Activated CD4-positive, alpha-beta memory T cell treated with anti-CD3 and anti-CD28 coated beads, Interleukin-2, amount 10 ng/mL, durations not matched to agents 7 days and 5 days (primary cell): ENCODE results near the gene KCNMA1. TPM values are rescaled to one million over a fixed set of nuclear protein-coding genes. Genes with fewer than 3 reads are reported as not detected.

Experiments used
- CTCF ChIA-PET: fragments of 350-600 bp; sonication (Branson Sonifier 250); formaldehyde crosslinking; loops from one replicate; lab custom pipeline; 2021; ENCODE audit warnings: antibody characterized with exemption, inconsistent platforms; lab: Charles Lee
- POLR2A ChIA-PET: fragments of 350-600 bp; sonication (Branson Sonifier 250); formaldehyde crosslinking; loops from one replicate; lab custom pipeline; 2021; ENCODE audit warnings: antibody characterized with exemption; lab: Charles Lee
- DNase-seq: peaks from one replicate; pipeline ENCODE4 v3.0.0-alpha.2; 2020
- H3K27ac Mint-ChIP-seq: one replicate; pipeline ENCODE4 v1.8.0; 2021; ENCODE audit warnings: mild to moderate bottlenecking, mixed read lengths
- H3K27me3 Mint-ChIP-seq: one replicate; pipeline ENCODE4 v1.8.0; 2021; ENCODE audit warnings: mixed read lengths
- H3K36me3 Mint-ChIP-seq: one replicate; pipeline ENCODE4 v1.8.0; 2021; ENCODE audit warnings: low read depth, mixed read lengths
- H3K4me1 Mint-ChIP-seq: one replicate; pipeline ENCODE4 v1.8.0; 2021; ENCODE audit warnings: mixed read lengths
- H3K4me3 Mint-ChIP-seq: one replicate; pipeline ENCODE4 v1.8.0; 2021; ENCODE audit warnings: mild to moderate bottlenecking, mixed read lengths
- H3K9me3 Mint-ChIP-seq: one replicate; pipeline ENCODE4 v1.8.0; 2021; ENCODE audit warnings: mixed read lengths
- total RNA-seq, 2 experiments: library from RNA; stranded (reverse); gene quantifications; one replicate each; pipeline ENCODE4 v1.2.3, GENCODE V29; 2021

KCNMA1 gene
- total RNA-seq, 2 experiments from 2014 or later, result 0.25 to 0.38 TPM

DNA sequence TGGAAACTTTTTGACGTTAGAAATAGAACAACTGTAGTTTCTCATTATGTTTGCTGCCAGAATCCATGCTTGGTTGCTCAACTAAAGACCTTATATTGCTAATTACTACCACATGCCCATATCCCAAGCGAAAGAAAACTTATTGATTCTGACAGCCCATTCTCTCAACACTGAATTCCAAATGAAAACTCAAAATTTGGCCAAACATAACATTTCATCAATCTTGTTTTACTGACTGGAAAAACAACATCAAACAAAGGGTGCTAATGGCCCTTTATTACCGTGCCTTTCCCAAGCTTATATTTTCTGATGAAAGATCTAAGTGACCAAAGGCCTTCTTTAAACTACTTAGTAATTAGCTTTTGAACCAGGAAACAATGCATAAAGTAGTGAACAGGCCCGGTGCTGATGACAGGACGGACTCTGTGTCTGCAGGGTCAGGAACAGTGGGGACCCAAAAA is 531.8 kb downstream of the KCNMA1 start:
- Mint-ChIP-seq H3K27ac (no peak overlapping the region), H3K4me1 (no peaks in the 10 kb centered on the region), H3K27me3 (no peaks in the 10 kb centered on the region), H3K4me3 (no peak overlapping the region), H3K9me3 (no peaks in the 10 kb centered on the region), H3K36me3 (no peaks in the 10 kb centered on the region)
- DNase-seq, result no peak
- POLR2A ChIA-PET, result no interaction called here
- CTCF ChIA-PET, result no interaction called here

GRCh38 chr10:77104459-77104980 is 533.1 kb downstream of the KCNMA1 start:
- CTCF ChIA-PET, result no interaction called here
- POLR2A ChIA-PET, result no interaction called here
- Mint-ChIP-seq H3K27me3 (no peaks in the 10 kb centered on the region), H3K4me3 (no peak overlapping the region), H3K4me1 (no peaks in the 10 kb centered on the region), H3K9me3 (no peaks in the 10 kb centered on the region), H3K27ac (no peak overlapping the region), H3K36me3 (no peaks in the 10 kb centered on the region)
- DNase-seq, result no peak

GRCh38 chr10:77103213-77103612 is 534.4 kb downstream of the KCNMA1 start:
- no peak for DNase-seq
- no peaks in the 10 kb centered on the region for H3K9me3 Mint-ChIP-seq
- no peak overlapping the region for H3K4me3 Mint-ChIP-seq
- no peak overlapping the region for H3K27ac Mint-ChIP-seq
- H3K36me3 Mint-ChIP-seq, result no peaks in the 10 kb centered on the region
- no peaks in the 10 kb centered on the region for H3K27me3 Mint-ChIP-seq
- H3K4me1 Mint-ChIP-seq, result no peaks in the 10 kb centered on the region
- ChIA-PET POLR2A (no interaction called here), CTCF (no interaction called here)

GRCh38 chr10:77101341-77101740 is 536.3 kb downstream of the KCNMA1 start:
- POLR2A ChIA-PET, result no interaction called here
- no peaks in the 10 kb centered on the region for H3K27me3 Mint-ChIP-seq
- no peak for DNase-seq
- no peak overlapping the region for H3K27ac Mint-ChIP-seq
- no peak overlapping the region for H3K4me3 Mint-ChIP-seq
- no peaks in the 10 kb centered on the region for H3K36me3 Mint-ChIP-seq
- H3K9me3 Mint-ChIP-seq, result no peaks in the 10 kb centered on the region
- CTCF ChIA-PET, result no interaction called here
- H3K4me1 Mint-ChIP-seq, result no peaks in the 10 kb centered on the region

GRCh38 chr10:77099136-77099535 is 538.5 kb downstream of the KCNMA1 start:
- Mint-ChIP-seq H3K36me3 (no peaks in the 10 kb centered on the region), H3K27me3 (no peaks in the 10 kb centered on the region), H3K27ac (no peak overlapping the region), H3K4me3 (no peak overlapping the region), H3K9me3 (no peaks in the 10 kb centered on the region), H3K4me1 (no peaks in the 10 kb centered on the region)
- no peak for DNase-seq
- ChIA-PET POLR2A (no interaction called here), CTCF (interaction anchor here (0.7 kb wide), 1 partner anchor 24 kb away, joined by 3 read pairs; no protein-coding TSS in a partner anchor)

- Mint-ChIP-seq H3K4me1 (no peaks in the 10 kb centered on the region), H3K4me3 (no peak overlapping the region), H3K36me3 (no peaks in the 10 kb centered on the region), H3K27me3 (no peaks in the 10 kb centered on the region), H3K9me3 (no peaks in the 10 kb centered on the region), H3K27ac (no peak overlapping the region)
- ChIA-PET CTCF (no interaction called here), POLR2A (no interaction called here)
- no peak for DNase-seq
These were observed 540.0 kb downstream of the KCNMA1 start for GRCh38 chr10:77097625-77098024.

DNA sequence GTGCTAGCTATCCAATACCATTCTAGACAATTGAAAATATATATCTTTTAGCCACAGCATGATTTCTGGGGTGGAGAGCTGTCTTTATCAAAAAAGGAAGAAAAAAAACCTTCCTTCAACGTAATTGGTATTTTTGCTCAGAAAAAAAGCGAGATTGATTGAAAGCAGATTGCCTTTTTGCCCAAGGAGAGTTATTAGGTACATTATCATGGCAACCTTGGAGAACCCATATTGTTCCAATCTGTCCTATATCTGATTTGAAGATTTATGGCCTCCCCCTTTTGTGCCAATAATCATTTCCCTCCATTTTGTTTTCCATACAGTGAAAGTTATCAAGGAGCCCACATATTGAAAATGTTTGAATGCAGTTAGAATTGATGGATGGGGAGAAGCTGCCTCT is 544.5 kb downstream of the KCNMA1 start:
- H3K4me3 Mint-ChIP-seq, result no peak overlapping the region
- DNase-seq, result no peak
- no peaks in the 10 kb centered on the region for H3K36me3 Mint-ChIP-seq
- no peaks in the 10 kb centered on the region for H3K9me3 Mint-ChIP-seq
- H3K27me3 Mint-ChIP-seq, result no peaks in the 10 kb centered on the region
- ChIA-PET CTCF (no interaction called here), POLR2A (no interaction called here)
- no peaks in the 10 kb centered on the region for H3K4me1 Mint-ChIP-seq
- no peak overlapping the region for H3K27ac Mint-ChIP-seq

GRCh38 chr10:77091597-77092165 is 545.9 kb downstream of the KCNMA1 start:
- no peaks in the 10 kb centered on the region for H3K27me3 Mint-ChIP-seq
- H3K9me3 Mint-ChIP-seq, result no peaks in the 10 kb centered on the region
- no peak overlapping the region for H3K4me3 Mint-ChIP-seq
- H3K27ac Mint-ChIP-seq, result no peak overlapping the region
- POLR2A ChIA-PET, result no interaction called here
- no peak for DNase-seq
- CTCF ChIA-PET, result no interaction called here
- H3K36me3 Mint-ChIP-seq, result no peaks in the 10 kb centered on the region
- no peaks in the 10 kb centered on the region for H3K4me1 Mint-ChIP-seq

DNA sequence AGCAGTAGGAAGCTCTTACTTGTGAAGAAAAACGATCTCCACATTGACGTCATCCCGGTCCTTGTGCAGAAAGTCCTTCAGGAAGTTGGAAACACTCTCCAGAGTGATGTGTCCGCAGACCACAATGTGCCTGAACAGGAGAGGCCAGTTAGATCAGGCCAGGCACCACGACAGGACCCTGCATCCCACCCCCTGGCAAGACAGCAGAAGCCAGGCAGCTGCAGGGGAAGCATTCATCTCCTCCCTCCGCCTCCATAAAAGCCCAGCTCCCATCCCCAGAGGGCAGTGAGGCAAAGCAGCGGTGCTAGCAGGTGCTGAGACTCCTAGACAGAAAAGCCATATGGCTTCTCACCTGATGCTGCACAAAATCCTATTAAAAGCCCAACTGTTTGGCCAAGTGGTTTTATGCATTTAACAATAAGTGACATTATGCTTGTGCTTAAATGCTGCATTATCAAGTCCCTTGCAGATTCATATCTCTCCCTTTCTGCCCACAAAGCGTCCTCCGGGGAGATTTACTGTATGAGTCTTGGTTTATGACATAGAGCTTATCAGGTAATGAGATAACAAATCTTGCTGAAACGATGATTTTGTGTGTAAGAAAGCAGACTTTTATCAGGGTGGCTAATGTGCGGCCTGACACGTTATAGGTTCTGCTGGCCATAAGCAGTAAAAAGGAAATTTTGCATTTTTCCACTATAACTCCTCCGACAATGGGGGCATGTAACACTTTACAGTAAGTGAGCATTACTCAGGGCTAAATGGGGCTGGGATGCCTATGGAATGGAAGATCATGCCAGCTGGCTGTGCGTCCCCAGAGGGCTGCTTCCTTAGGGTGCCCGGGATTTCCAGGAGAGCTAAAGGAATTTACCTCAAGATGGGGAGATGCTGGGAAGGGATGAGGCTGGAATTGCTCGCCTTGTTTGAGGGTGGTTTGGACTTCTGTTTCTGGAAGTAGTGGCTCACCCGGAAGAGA is 546.9 kb downstream of the KCNMA1 start:
- no peak overlapping the region for H3K27ac Mint-ChIP-seq
- no peak overlapping the region for H3K4me3 Mint-ChIP-seq
- H3K4me1 Mint-ChIP-seq, result no peaks in the 10 kb centered on the region
- CTCF ChIA-PET, result no interaction called here
- no peaks in the 10 kb centered on the region for H3K36me3 Mint-ChIP-seq
- POLR2A ChIA-PET, result no interaction called here
- DNase-seq, result no peak
- no peaks in the 10 kb centered on the region for H3K9me3 Mint-ChIP-seq
- H3K27me3 Mint-ChIP-seq, result no peaks in the 10 kb centered on the region

- no peak for DNase-seq
- Mint-ChIP-seq H3K36me3 (no peaks in the 10 kb centered on the region), H3K27me3 (no peaks in the 10 kb centered on the region), H3K9me3 (no peaks in the 10 kb centered on the region), H3K4me3 (no peak overlapping the region), H3K4me1 (no peaks in the 10 kb centered on the region), H3K27ac (no peak overlapping the region)
- POLR2A ChIA-PET, result no interaction called here
- CTCF ChIA-PET, result no interaction called here
These were observed 550.2 kb downstream of the KCNMA1 start for GRCh38 chr10:77087366-77087765.

DNA sequence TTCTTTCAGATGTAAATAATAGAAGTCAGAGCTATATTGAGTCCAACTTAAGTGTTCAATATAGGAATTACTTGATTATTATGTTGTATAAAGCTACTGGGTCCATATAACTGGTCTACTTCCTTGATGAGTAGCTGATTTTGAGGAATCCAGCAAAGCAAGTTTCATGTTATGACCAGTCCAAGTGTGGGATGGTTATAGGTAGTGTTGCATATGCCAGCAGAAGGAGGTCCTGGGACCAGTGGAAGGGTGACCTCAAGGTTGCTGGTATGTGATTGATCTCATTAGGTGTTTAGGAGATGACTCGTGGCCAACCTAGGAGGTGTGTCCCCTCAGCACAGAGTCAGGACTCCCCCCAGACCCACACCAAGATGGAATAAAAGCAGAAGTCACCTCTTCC is 551.5 kb downstream of the KCNMA1 start:
- no peaks in the 10 kb centered on the region for H3K9me3 Mint-ChIP-seq
- no peaks in the 10 kb centered on the region for H3K36me3 Mint-ChIP-seq
- H3K4me1 Mint-ChIP-seq, result no peaks in the 10 kb centered on the region
- ChIA-PET CTCF (no interaction called here), POLR2A (no interaction called here)
- no peak overlapping the region for H3K4me3 Mint-ChIP-seq
- no peaks in the 10 kb centered on the region for H3K27me3 Mint-ChIP-seq
- DNase-seq, result no peak
- H3K27ac Mint-ChIP-seq, result no peak overlapping the region

GRCh38 chr10:77085344-77085743 is 552.3 kb downstream of the KCNMA1 start:
- Mint-ChIP-seq H3K27ac (no peak overlapping the region), H3K9me3 (no peaks in the 10 kb centered on the region), H3K27me3 (no peaks in the 10 kb centered on the region), H3K4me3 (no peak overlapping the region), H3K36me3 (no peaks in the 10 kb centered on the region), H3K4me1 (no peaks in the 10 kb centered on the region)
- DNase-seq, result no peak
- ChIA-PET POLR2A (no interaction called here), CTCF (no interaction called here)

- H3K4me3 Mint-ChIP-seq, result no peak overlapping the region
- H3K36me3 Mint-ChIP-seq, result no peaks in the 10 kb centered on the region
- ChIA-PET CTCF (no interaction called here), POLR2A (no interaction called here)
- H3K27me3 Mint-ChIP-seq, result no peaks in the 10 kb centered on the region
- no peaks in the 10 kb centered on the region for H3K9me3 Mint-ChIP-seq
- DNase-seq, result no peak
- H3K27ac Mint-ChIP-seq, result no peak overlapping the region
- no peaks in the 10 kb centered on the region for H3K4me1 Mint-ChIP-seq
These were observed 553.0 kb downstream of the KCNMA1 start for GRCh38 chr10:77084431-77085144.
